GM19023 (cell line): ENCODE measurements around the gene PRSS2.

Experiments used
- ATAC-seq: cut with Tn5 transposase; IDR thresholded peaks from one replicate; pipeline ENCODE4 v1.9.1; 2021; ENCODE audit warnings: mild to moderate bottlenecking, moderate library complexity; ENCODE audit not compliant: unreplicated experiment

PRSS2 gene

GRCh38 chr7:142800699-142801260 is 30.0 kb downstream of the PRSS2 start:
- ATAC-seq: no peak

- no peak for ATAC-seq
Observed at GRCh38 chr7:142801601-142802295, 31.0 kb downstream of the PRSS2 start.

- ATAC-seq: no peak
Observed at GRCh38 chr7:142802301-142802700, 31.5 kb downstream of the PRSS2 start.

GRCh38 chr7:142803901-142804300 is 33.1 kb downstream of the PRSS2 start:
- no peak for ATAC-seq

- no peak for ATAC-seq
Observed at GRCh38 chr7:142804728-142805207, 34.0 kb downstream of the PRSS2 start.

GRCh38 chr7:142805350-142806021 is 34.7 kb downstream of the PRSS2 start:
- ATAC-seq: no peak

GRCh38 chr7:142806022-142806356 is 35.2 kb downstream of the PRSS2 start:
- ATAC-seq: no peak

- no peak for ATAC-seq
Observed at GRCh38 chr7:142806957-142807356, 36.2 kb downstream of the PRSS2 start.

- ATAC-seq: no peak
Observed at GRCh38 chr7:142807855-142808460, 37.2 kb downstream of the PRSS2 start.

GRCh38 chr7:142808461-142808801 is 37.7 kb downstream of the PRSS2 start:
- ATAC-seq: peak; percentile 24

- peak; percentile 86 for ATAC-seq
Observed at GRCh38 chr7:142808802-142809583, 38.2 kb downstream of the PRSS2 start.

- no peak for ATAC-seq
Observed at GRCh38 chr7:142809671-142810070, 38.9 kb downstream of the PRSS2 start.

GRCh38 chr7:142811154-142811737 is 40.5 kb downstream of the PRSS2 start:
- no peak for ATAC-seq

- no peak for ATAC-seq
Observed at GRCh38 chr7:142812437-142813215, 41.9 kb downstream of the PRSS2 start.

- no peak for ATAC-seq
Observed at GRCh38 chr7:142813226-142813625, 42.5 kb downstream of the PRSS2 start.

GRCh38 chr7:142813699-142814098 is 42.9 kb downstream of the PRSS2 start:
- ATAC-seq: no peak

- ATAC-seq: no peak
Observed at GRCh38 chr7:142814451-142814850, 43.7 kb downstream of the PRSS2 start.

GRCh38 chr7:142815134-142815533 is 44.4 kb downstream of the PRSS2 start:
- no peak for ATAC-seq

- no peak for ATAC-seq
Observed at GRCh38 chr7:142817506-142817905, 46.7 kb downstream of the PRSS2 start.

- no peak for ATAC-seq
Observed at GRCh38 chr7:142819530-142819929, 48.8 kb downstream of the PRSS2 start.
